Subcutaneous abdominal adipose tissue (tissue), 5 donors: ENCODE data around the gene BLM.
"Not testable (repeated sequence)": the region's sequence is repeated elsewhere in the genome, so short reads cannot be mapped to it uniquely, and the experiment has no call there.

Experiments used
- H3K27ac ChIP-seq: one replicate; pipeline ENCODE4 v1.7.0; 2013; ENCODE audit warnings: low read depth, mild to moderate bottlenecking, inconsistent platforms, low read length, moderate library complexity
- H3K27me3 ChIP-seq, 5 donors: one replicate each; pipeline ENCODE4 v1.7.0; 2013; ENCODE audit warnings: low read length in 5 of 5, inconsistent platforms in 1 of 5; ENCODE audit not compliant: control insufficient read depth in 5 of 5, insufficient read depth in 4 of 5
- H3K36me3 ChIP-seq, 5 donors: one replicate each; pipeline ENCODE4 v1.7.0; 2013; ENCODE audit warnings: low read length in 5 of 5; ENCODE audit not compliant: control insufficient read depth in 5 of 5, insufficient read depth in 5 of 5
- H3K4me1 ChIP-seq, 5 donors: one replicate each; pipeline ENCODE4 v1.7.0; 2013; ENCODE audit warnings: low read length in 5 of 5, mild to moderate bottlenecking in 3 of 5, moderate library complexity in 1 of 5; ENCODE audit not compliant: control insufficient read depth in 5 of 5, insufficient read depth in 5 of 5
- H3K4me3 ChIP-seq, 5 donors: one replicate each; pipeline ENCODE4 v1.7.0; 2013; ENCODE audit warnings: low read length in 5 of 5, low read depth in 1 of 5
- H3K9ac ChIP-seq, 5 donors: one replicate each; pipeline ENCODE4 v1.7.0; 2013; ENCODE audit warnings: low read length in 5 of 5, mild to moderate bottlenecking in 4 of 5, moderate library complexity in 3 of 5
- H3K9me3 ChIP-seq, 5 donors: one replicate each; pipeline ENCODE4 v1.7.0; 2013; ENCODE audit warnings: low read length in 5 of 5; ENCODE audit not compliant: control insufficient read depth in 5 of 5
- donor health status: healthy.
- donor health status: healthy.
- donor health status: healthy.
- donor health status: healthy.
- donor health status: healthy.

BLM gene

DNA sequence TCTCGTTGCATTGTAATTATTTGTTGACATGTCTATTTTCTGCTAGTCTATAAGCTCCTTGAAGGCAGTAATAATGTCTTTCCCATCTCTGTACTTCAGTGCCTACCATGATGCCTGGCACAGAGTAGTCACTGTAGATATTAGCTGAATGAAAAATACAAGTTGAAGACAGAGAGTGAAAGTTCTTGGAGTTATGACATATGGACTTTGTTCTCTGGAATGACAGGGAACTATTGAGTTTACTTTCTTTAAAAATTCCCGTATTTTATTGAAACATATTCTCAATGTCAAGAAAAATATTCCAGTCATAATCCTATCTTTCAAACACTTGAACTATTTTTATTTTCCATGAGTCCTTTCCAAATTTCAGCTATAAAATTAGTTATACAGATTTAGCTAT is 3.0 kb downstream of the BLM start:
- Histone ChIP-seq H3K27me3 (no peaks in the 10 kb centered on the region), H3K4me1 (peaks cover 0 to 14% (median 13%) of the 10 kb centered on the region in 5 donors), H3K36me3 (no peaks in the 10 kb centered on the region), H3K27ac (no peak overlapping the region), H3K9me3 (no peaks in the 10 kb centered on the region), H3K9ac (no peak overlapping the region), H3K4me3 (no peak overlapping the region)

GRCh38 chr15:90729261-90729660 is 12.1 kb downstream of the BLM start:
- no peaks in the 10 kb centered on the region for H3K9me3 ChIP-seq

GRCh38 chr15:90730290-90730689 is 13.1 kb downstream of the BLM start:
- Histone ChIP-seq H3K4me3 (no peak overlapping the region), H3K9ac (no peak overlapping the region), H3K27me3 (no peaks in the 10 kb centered on the region), H3K36me3 (no peaks in the 10 kb centered on the region), H3K27ac (no peak overlapping the region), H3K4me1 (peaks cover 0 to 2% (median 0%) of the 10 kb centered on the region in 5 donors), H3K9me3 (no peaks in the 10 kb centered on the region)

More at GRCh38 chr15:90729261-90729660, 12.1 kb downstream of the BLM start:
- Histone ChIP-seq H3K4me3 (no peak overlapping the region), H3K9ac (no peak overlapping the region), H3K27ac (no peak overlapping the region), H3K36me3 (no peaks in the 10 kb centered on the region), H3K4me1 (peaks cover 0 to 2% (median 0%) of the 10 kb centered on the region in 5 donors), H3K27me3 (no peaks in the 10 kb centered on the region)

GRCh38 chr15:90735923-90736322 is 18.8 kb downstream of the BLM start:
- Histone ChIP-seq H3K4me1 (peaks cover 0 to 4% (median 0%) of the 10 kb centered on the region in 5 donors), H3K9me3 (no peaks in the 10 kb centered on the region), H3K4me3 (no peak overlapping the region), H3K27me3 (no peaks in the 10 kb centered on the region), H3K27ac (no peak overlapping the region), H3K9ac (no peak overlapping the region), H3K36me3 (no peaks in the 10 kb centered on the region)

- H3K9ac ChIP-seq, H3K27me3 ChIP-seq, H3K27ac ChIP-seq, H3K9me3 ChIP-seq, H3K4me1 ChIP-seq, H3K4me3 ChIP-seq, H3K36me3 ChIP-seq: not testable (repeated sequence)
Measured at GRCh38 chr15:90740545-90740944, 23.4 kb downstream of the BLM start.

GRCh38 chr15:90742087-90742486 is 24.9 kb downstream of the BLM start:
- peaks cover 0 to 11% (median under 1%) of the 10 kb centered on the region in 5 donors for H3K4me1 ChIP-seq
- no peak overlapping the region for H3K9ac ChIP-seq
- no peak overlapping the region for H3K4me3 ChIP-seq
- no peaks in the 10 kb centered on the region for H3K9me3 ChIP-seq
- H3K36me3 ChIP-seq = no peaks in the 10 kb centered on the region
- no peaks in the 10 kb centered on the region for H3K27me3 ChIP-seq
- no peak overlapping the region for H3K27ac ChIP-seq

DNA sequence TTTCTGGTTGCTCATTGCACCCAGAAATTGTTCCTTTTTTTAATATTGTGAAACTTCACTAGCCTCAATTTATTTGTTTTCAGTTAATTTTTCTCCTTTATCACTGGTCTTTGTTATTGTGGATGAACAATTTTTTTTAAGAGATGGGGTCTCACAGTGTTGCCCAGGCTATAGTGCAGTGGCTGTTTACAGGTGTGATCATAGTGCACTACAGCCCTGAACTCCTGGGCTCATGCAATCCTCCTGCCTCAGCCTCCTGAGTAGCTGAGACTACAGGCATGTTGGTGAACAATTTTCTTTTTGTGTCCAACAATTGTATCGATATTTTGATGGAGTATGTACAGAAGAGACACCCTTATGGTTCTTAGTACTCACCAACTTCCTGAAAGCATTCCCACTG is 26.3 kb downstream of the BLM start:
- H3K36me3 ChIP-seq = no peaks in the 10 kb centered on the region
- H3K27me3 ChIP-seq = no peaks in the 10 kb centered on the region
- H3K4me3 ChIP-seq = no peak overlapping the region
- peaks cover 0 to 13% (median 2%) of the 10 kb centered on the region in 5 donors for H3K4me1 ChIP-seq
- H3K27ac ChIP-seq = no peak overlapping the region
- H3K9ac ChIP-seq = no peak overlapping the region
- H3K9me3 ChIP-seq = no peaks in the 10 kb centered on the region

DNA sequence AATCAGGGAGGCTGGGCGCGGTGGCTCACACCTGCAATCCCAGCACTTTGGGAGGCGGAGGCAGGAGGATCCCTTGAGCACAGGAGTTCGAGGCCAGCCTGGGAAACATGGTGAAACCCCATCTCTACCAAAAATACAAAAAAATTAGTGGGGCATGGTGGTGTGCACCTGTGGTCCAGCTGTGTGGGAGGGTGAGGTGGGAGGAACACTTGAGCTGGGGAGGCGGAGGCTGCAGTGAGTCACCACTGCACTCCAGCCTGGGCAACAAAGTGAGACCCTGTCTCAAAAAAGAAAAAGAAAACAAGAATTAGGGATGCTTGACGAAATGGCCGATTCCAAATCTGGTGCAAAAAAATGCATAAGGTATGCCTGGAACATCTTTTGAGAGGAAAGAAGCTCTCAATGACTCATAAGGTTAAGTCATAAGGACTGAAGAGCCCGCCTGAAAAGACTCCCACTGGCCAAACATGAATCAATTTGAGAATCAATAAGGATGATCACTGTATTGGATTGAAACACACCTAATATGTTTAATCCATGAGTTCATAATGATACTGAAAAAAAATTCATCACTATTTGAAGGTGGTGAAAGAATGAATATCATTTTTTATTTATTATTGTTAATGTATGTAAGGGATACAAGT is 27.7 kb downstream of the BLM start:
- H3K27ac ChIP-seq = no peak overlapping the region
- no peaks in the 10 kb centered on the region for H3K9me3 ChIP-seq
- H3K4me1 ChIP-seq = peaks cover 0 to 13% (median 2%) of the 10 kb centered on the region in 5 donors
- no peak overlapping the region for H3K9ac ChIP-seq
- H3K27me3 ChIP-seq = no peaks in the 10 kb centered on the region
- no peak overlapping the region for H3K4me3 ChIP-seq
- no peaks in the 10 kb centered on the region for H3K36me3 ChIP-seq

GRCh38 chr15:90749754-90750153 is 32.6 kb downstream of the BLM start:
- Histone ChIP-seq H3K27me3 (no peaks in the 10 kb centered on the region), H3K4me1 (peaks cover 0 to 11% (median 2%) of the 10 kb centered on the region in 5 donors), H3K27ac (no peak overlapping the region), H3K9me3 (no peaks in the 10 kb centered on the region), H3K36me3 (no peaks in the 10 kb centered on the region), H3K9ac (no peak overlapping the region), H3K4me3 (no peak overlapping the region)

DNA sequence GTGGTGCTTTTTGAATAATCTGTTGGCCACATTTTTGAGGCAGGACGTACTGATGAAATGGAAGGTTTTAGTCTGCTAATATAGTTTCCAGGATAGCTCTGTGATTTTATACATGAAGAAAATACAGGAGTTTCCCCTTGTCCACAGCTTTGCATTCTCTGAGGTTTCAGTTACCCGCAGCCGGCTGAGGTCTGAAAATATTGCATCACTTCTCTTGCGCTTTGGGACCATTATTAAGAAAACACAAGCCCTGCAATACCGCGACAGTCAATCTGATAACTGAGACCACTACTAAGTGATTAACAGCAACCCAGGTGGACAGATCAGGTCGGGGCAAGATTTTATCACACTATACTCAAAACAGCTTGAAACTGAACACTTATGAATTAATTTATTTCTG is 33.0 kb downstream of the BLM start:
- no peak overlapping the region for H3K27ac ChIP-seq
- no peak overlapping the region for H3K9ac ChIP-seq
- peaks cover 0 to 11% (median 2%) of the 10 kb centered on the region in 5 donors for H3K4me1 ChIP-seq
- H3K36me3 ChIP-seq = no peaks in the 10 kb centered on the region
- no peaks in the 10 kb centered on the region for H3K9me3 ChIP-seq
- H3K27me3 ChIP-seq = no peaks in the 10 kb centered on the region
- H3K4me3 ChIP-seq = no peak overlapping the region
